AG08395 (cell line): Measurements from ENCODE around the gene PRORP.
A peak's percentile ranks its signal among the peaks of the same experiment; 100 is the strongest.
"Not testable (repeated sequence)": the region's sequence is repeated elsewhere in the genome, so short reads cannot be mapped to it uniquely, and the experiment has no call there.

Experiments
- DNase-seq: peaks from one replicate; pipeline ENCODE4 v3.0.0; 2012; ENCODE audit warnings: mixed read lengths, low spot score

Gene PRORP

DNA sequence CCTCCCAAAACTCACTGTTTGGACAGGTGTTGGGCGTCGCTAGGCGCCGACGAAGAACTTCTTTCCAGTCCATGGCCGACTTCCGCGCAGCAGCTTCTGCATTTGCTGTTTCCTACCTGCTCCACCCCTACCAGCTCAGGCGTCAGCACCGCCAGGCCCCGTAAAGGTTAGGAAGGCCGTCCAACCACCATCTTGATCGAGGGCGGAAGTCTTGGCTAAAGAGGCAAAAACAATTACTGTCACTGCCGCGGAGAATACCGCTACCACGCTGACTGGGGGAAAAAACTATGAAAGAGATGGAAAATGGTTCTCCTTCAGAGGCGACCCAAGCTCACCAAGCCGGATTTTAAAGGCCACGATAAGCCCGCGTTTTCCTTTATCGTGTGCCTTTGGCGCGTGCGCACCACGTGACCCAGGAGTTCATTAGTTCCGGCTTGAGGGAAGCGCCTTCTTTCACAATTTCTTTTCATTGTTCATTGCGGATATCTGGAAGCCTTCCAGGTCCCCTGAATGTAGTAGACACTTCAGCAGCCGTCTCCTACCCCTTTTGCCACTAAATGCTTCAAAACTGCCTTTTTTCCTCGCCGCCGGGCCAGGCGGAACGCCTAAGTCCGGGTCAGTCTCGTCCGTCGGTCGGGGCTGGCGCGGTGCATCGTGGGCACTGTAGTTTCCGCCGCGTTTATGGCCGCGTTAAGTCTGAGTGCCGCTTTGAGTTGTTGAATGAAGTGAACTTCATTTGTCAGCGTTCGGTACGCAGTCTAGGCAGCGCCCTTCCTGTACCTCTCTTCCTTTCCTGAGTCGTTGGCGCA, at the start of gene PRORP, which contains the start of gene PPP2R3C:
Gene PRORP, plus strand, starts transcription at position 666 of the 809 bp plus-strand sequence. CDS start 694 bp downstream, outside the sequence.
Gene PPP2R3C, minus strand, starts transcription at position 104 of the 809 bp plus-strand sequence. Its CDS starts 31 bp downstream, at position 73.
- DNase-seq, result peak; percentile 87

DNA sequence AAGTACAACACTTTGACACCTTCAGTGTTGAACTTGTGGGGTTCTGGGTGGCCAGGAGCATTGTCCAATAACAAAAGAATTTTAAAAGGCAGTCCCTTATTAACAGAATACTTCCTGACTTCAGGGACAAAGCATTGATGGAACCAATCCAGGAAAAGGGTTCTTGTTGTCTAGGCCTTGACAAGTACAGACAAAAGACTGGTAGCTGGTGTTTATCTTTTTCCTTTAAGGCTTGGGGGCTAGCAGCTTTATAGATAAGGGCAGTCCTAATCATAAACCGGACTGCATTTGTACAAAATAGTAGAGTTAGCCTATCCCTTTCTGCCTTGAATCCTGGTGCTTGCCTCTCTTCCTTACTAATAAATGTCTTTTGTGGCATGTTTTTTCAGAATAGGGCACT, 48.9 kb upstream of the PRORP start:
- DNase-seq, result no peak

DNA sequence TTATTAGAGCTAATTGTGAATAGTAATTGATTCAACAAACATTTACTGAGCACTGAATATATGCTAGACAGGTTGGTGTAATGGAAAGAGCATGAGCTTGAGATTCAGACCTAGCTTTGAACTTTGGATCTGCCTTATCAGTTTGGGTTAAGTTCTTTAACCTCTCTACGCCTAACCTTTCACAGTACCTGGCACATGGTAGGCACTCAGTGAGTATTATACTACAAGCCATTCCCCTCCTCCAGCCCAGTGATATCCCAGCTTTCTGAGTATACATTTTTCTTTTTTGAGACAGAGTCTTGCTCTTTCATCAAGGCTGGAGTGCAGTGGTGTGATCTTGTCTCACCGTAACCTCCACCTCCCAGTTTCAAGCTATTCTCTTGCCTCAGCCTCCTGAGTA, 44.3 kb upstream of the PRORP start:
- DNase-seq, result no peak

DNA sequence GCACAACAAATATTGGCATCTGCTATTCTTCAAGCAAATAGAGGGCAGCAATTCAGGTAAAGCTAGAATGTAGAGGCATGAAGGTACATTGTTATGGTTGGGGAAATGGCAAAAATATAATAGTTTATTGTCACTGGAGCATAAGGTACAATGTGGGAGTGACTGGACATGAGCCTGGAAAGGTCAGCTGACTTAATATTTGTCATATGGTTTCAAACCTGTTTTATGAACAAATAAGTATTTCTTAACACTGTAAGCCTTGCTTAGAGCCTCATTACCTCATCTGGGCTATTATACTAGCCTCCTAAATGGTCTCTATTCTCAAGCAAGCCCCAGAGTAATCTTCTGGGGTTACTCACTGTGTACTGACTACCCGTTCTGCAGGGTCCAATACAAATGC, 42.6 kb upstream of the PRORP start:
- DNase-seq, result no peak

DNA sequence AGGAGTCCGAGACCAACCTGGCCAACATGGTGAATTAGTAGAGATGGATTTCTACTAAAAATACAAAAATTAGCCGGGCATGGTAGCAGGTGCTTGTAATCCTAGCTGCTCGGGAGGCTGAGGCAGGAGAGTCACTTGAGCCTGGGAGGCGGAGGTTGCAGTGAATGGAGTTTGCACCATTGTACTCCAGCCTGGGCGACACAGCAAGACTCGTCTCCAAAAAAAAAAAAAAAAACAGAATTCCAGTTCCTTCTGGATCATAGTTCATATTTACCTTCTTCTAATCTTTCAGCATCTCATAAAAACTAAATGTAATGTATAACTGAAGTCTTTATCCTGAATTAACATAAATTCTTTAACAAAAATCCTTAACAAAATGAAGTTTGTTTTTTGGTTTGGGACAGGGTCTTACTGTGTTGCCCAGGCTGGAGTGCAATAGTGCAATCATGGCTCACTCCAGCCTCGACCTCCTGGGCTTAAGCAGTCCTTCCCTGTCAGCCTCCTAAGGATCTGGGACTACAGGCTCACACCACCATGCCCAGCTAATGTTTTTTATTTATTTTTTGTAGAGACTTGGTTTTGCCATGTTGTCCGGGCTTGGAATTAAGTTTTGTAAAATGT, 38.7 kb upstream of the PRORP start:
- DNase-seq, result no peak

DNA sequence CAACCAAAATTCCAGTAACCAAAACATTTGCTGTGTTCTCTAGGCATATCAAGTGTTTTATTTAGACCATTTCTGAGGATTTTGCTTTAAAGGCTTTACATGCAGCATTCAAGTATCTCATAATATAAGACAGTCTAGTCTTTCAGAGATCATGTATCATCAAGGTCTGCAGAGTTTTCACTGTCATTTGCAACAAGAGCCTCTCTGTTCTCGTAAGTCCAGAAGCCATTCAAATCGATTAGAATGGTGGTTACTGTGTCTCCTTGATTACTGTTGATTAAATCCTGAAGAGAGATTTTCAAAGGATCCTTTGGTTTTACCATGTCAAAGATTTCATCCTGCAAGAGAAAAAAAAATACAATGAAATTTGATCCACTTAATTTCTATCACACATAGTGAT, 36.9 kb upstream of the PRORP start:
- DNase-seq, result no peak

DNA sequence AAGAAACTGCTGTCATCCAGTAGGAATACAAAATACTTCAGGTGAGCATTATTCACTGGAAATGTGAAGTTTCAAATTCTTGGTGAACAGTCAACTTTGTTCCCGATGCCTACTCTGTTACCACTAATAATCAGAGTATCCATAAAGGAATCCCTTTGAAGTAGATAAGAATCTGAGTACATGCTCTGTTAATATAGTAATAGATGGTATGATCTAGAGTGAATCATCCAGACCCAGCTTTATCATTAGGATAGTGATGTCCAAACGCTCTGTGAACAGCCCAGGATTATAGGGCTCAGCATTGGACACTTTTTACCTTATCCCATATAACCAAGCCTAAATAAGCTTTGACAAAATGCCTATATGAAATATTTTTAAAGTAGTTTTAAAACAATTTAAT, 33.8 kb upstream of the PRORP start:
- DNase-seq, result no peak

DNA sequence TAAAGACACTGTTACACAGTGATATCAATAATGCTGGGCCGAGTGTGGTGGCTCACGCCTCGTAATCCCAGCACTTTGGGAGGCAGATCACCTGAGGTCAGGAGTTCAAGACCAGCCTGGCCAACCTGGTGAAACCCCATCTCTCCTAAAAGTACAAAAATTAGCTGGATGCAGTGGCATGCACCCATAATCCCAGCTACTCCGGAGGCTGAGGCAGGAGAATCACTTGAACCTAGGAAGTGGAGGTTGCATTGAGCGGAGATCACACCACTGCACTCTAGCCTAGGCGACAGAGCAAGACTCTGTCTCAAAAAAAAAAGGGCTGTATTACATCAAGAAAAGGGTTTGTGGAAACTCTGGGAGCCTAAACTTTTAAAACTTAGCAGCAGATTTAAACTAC, 27.7 kb upstream of the PRORP start:
- not testable (repeated sequence) for DNase-seq

DNA sequence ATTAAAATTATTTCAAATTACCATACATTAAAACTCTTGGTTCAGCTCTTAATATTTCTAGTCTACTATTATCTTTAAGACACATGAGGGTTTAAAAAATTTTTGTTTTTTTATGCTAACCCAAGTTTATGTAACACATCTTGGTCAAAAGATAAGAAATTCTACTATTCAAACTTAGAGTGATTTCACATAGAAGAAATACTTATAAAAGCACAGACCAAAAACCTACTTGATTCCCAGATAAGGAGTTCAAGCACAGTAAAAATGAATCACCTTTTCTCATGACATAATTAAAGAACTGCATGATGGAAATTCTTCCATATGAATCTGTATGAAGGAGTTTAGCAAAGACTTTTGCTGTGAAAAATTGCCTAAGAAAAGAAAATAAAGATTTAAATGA, 14.5 kb upstream of the PRORP start:
- DNase-seq, result no peak

DNA sequence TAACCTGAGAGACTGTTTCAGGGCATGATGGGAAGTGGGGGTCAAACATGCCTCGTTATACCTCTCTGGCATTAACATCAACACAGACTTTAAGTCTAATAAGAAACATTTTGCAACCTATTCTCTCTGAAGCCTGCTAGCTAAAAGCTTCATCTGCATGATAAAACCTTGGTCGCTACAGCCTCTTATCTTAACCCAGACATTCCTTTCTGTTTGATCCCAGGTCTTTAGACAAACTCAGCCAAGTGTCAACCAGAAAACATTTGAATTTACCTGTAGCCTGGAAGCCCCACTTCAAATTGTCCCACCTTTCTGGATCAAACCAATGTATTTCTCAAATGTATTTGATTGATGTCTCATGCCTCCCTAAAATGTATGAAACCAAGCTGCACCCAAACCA, 9.7 kb upstream of the PRORP start:
- DNase-seq, result no peak

DNA sequence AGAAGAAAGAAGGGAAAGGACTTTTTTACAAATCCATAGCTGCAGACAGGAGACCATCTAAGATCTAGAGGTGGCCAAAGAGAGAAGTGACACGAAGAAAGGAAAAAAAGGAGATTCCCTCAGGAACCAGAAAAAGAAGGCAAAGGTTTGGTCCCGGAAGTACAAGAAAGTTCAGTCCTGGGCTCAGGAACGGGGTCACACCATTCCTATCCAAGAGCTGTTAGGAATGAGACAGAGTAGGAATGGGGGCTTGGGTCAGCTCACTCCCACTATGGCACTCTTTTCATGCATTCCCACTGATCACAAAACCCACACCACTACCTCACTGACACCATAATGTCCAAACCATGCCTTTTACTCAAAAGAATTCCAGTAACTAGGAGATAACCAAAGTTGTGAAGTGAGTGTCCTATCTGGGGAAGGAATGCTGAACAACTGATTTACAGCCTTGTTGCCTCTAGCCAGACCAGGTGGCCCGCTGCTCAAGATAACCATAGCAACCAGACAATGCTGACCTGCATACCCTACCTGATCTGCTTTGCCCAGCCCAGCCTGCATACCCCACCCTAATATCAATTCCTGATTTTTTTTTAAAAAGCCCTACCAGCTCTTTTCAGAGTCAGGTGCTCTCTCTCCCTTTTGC, 8.9 kb upstream of the PRORP start:
- no peak for DNase-seq

DNA sequence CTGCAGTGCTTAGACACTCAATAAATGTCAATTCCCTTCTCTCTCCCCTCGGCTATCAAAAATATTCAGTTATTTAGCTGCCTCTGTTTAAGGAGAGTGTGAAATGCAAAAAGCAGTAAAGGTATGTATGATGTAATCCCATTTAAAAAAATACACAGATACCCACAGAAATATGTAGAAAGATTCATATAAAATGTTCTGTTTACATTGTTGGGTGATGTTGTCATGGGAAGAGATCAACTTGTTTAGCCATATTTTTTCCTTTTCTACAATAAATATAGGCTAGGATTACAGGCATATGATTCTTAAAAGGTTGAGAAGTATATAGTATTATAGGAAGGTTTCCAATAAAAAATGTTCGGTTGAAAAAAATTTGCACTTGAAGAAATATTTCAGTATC, 8.3 kb upstream of the PRORP start:
- no peak for DNase-seq

DNA sequence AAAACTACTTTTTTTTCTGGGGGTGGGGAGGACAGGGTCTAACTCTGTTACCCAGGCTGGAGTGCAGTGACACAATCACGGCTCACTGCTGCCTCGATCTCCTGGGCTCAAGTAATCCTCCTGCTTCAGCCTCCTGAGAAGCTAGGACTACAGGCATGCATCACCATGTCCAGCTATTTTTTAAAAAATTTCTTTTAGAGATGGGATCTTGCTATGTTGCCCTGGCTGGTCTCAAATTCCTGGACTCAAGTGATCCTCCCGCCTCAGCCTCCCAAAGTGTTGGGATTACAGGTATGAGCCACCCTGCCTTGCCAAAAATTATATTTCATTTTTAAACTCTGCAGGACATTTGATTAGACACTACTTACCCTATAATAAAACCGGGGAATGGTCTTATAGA, 6.1 kb upstream of the PRORP start:
- DNase-seq, result no peak

DNA sequence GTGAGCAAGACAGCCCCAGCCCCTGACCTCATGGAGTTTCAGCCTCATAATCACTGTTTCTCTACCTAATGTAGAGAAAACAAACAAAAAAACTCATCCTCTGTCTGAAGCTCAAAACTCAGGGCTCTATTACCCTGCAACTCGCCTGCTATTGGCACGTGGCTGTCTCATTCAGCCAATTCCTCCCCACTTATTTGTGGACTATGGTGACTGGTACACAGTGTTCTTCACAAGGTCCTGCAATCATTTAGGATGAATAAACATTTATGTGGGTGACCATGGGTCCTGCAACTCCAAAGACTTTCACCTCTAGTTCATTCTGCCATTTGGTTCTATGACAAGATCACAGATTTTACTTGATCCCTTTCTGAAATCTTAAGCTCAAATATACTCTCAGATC, 5.2 kb upstream of the PRORP start:
- no peak for DNase-seq

DNA sequence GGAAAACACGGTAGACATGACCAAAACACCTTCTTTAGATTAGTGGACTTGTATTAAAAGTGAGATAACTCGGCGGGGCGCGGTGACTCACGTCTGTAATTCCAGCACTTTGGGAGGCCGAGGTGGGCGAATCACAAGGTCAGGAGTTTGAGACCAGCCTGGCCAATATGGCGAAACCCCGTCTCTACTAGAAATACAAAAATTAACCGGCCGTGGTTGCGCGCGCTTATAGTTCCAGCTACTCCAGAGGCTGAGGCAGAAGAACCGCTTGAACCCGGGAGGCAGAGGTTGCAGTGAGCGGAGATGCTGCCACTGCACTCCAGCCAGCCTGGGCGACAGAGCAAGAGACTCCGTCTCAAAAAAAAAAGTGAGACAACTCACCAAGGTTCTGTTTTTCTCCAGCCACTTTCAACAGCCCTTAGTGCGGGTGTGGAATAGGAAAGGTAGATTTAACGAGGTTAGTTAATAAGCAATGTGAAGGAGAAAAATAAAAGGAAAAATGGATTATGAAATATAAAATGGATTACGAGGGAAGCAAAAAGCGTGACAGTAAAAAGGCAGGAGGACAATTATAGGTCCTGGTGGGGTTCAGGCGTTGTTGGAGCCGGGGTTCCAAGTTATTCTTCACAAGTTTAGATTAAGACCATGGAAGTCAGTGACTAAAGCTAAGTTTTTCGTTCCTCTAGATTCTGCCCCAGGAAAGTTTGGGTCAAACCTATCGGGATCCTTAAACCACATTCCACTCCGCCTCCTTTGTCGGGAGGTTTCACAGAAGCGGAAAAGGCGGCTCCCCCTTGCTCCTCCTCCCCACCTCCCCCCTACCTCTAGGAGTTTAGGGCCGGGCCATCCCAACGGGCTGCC, 1.1 kb upstream of the PRORP start:
- DNase-seq, result no peak

DNA sequence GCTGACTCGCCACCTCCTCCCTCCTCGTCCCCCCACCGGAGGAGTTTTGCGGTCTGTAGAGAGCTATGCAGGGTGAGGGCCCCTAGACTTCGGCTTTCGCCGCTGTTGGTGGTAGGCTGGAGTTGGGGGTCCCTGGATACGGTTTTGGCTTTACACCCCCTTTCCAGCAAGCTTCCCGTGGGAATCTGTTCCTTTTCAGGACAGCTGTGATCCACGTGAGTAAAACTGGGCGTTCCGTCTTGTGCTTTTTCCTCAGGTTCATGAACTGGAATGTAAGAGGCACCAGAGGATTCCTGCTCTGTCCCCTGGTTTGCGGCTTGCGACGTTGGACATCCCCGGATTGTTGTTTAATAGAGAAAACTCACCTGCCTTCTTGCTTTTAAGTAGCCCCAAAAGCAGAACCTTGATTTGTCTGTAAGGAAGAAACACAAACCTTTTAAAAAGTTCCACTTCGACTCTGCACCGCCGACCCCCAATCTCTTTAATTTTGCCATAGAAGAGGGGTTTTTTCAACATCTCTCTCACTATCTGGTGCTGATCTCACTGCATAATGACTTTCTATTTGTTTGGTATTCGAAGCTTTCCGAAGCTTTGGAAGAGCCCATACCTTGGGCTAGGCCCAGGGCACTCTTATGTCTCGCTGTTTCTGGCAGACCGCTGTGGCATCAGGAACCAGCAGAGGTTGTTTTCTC, 490 bp downstream of the PRORP start:
- peak; percentile 47 for DNase-seq

DNA sequence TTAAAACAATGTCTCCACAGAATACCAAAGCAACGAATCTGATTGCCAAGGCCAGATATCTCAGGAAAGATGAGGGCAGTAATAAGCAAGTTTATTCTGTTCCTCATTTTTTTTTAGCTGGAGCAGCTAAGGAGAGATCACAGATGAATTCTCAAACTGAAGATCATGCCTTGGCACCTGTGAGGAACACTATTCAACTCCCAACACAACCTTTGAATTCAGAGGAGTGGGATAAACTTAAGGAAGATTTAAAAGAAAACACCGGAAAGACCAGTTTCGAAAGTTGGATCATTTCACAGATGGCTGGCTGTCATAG, 994 bp downstream of the PRORP start:
- no peak for DNase-seq

DNA sequence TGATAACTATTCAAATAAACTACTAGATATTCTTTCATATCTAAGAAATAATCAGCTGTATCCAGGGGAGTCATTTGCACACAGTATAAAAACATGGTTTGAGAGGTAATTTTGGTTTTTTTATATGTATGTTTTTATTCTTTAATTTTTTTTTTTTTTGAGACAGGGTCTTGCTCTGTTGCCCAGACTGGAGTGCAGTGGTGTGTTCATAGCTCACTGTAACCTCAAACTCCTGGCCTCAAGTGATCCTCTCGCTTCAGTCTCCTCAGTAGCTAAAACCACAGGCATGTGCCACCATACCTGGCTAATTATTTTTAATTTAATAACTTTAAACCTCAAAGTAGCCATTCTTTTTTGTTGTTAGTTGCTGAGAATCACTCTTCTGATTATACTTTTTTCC, 1.8 kb downstream of the PRORP start:
- no peak for DNase-seq

DNA sequence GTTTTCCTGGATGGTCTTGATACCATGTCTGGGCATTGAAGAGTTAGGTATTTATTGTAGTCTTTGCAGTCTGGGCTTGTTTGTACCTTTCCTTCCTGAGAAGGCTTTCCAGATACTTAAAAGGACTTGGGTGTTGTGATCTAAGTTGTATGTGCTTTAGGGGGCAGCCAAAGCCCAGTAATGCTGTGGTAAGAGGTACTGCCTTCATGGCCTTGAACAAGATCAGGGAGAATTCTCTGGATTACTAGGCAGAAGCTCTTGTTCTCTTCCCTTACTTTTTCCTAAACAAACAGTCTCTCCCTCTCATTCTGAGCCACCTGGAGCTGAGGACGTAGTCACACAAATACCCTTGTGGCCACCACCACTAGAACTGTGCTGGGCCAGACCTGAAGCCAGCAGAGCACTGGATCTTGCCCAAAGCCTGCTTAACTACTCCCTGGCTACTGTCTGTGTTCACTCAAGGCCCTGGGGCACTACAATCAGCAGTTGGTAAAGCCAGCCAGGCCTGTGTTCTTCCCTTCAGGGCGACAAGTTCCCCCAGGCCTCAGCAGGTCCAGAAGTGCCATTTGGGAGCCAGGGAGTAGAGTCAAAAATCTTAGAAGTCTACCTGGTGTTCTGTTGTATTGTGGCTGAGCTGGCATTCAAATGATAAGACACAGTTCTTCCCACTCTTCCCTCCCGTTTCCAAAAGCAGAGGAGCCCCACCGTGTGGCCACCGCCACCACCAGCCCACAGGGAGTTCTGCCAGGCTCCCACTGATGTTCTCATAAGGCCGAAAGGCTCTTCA, 11.4 kb downstream of the PRORP start:
- DNase-seq, result no peak

DNA sequence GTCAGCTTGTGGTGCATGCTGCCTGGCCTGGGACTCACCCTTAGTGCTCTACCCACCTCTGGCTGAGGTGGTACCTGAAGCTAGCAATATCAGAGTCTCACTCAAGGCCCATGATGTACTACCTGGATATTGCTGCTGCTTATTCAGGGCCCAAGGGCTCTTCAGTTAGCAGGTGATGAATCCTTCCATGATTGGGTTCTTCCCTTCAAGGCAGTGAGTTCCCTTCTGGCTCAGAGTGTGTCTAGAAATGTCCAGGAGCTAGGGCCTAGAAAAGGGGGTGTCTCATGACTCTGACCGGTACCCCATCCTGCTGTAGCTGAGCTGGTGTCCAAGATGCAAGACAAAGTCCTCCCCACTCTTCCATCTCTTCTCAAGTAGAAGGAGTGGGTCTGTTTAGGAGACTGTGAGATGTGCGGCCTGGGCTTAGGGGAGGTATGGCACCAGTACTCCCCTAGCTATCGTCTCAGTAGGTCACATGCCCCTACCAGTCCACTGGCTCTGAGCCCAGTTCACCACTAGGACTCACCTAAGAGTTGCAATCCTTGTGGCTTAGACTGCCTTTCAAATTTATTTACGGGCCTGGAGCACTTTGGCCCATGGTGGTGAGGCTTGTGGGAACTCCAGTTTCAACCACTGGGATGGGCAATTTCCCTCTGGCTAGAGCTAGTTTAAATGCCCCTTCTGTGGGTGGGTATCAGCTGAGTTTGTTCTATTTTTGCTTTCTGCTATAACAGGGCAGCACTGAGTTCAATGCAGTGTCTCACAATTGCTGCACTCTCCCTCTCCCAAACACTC, 12.2 kb downstream of the PRORP start:
- no peak for DNase-seq
